ENCODE measurements around the gene MMP21. TPM values are rescaled to one million over a fixed set of nuclear protein-coding genes. Genes with fewer than 3 reads are reported as not detected.
A peak's percentile ranks its signal among the peaks of the same experiment; 100 is the strongest.

MMP21 gene, protein sequence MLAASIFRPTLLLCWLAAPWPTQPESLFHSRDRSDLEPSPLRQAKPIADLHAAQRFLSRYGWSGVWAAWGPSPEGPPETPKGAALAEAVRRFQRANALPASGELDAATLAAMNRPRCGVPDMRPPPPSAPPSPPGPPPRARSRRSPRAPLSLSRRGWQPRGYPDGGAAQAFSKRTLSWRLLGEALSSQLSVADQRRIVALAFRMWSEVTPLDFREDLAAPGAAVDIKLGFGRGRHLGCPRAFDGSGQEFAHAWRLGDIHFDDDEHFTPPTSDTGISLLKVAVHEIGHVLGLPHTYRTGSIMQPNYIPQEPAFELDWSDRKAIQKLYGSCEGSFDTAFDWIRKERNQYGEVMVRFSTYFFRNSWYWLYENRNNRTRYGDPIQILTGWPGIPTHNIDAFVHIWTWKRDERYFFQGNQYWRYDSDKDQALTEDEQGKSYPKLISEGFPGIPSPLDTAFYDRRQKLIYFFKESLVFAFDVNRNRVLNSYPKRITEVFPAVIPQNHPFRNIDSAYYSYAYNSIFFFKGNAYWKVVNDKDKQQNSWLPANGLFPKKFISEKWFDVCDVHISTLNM
- total RNA-seq, result not detected

DNA sequence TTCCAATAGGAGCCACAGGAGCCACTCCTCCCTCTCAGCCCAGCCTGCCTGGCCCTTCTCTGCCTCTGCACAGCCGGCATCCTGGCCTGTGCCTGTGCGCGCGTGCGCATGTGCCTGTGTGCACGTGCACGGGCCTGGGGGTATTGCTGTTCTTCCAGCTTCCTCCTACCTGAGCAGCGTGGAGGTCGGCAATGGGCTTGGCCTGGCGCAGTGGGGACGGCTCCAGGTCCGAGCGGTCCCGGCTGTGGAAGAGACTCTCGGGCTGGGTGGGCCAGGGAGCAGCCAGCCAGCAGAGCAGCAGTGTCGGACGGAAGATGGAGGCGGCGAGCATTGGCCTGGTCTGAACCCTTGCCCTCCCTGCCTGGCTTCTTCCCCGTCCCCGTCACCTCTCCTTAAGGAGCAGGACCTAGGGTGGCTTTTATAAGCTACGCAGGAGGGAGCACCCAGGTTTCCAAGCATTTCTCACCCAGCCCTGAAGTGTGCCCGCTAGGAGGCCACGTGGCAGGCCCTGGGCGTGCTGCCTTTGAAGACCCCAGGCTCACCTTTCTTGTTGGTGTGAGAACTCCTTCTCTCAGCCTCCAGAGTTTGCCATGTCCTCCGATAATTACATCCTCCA, at the start of gene MMP21:
Gene MMP21 (minus strand): TSS at position 331 of the 616 bp plus-strand sequence. CDS start 0 bp downstream, at position 331.
- DNase-seq (ENCODE audit: low read depth in 2 of 3, low spot score in 2 of 3), result no peak

GRCh38 chr10:125824736-125825135, 49.1 kb upstream of the MMP21 start:
- no peak for DNase-seq (ENCODE audit: low read depth in 2 of 3, low spot score in 2 of 3)

GRCh38 chr10:125823663-125824251, 48.1 kb upstream of the MMP21 start:
- no peak for DNase-seq (ENCODE audit: low read depth in 2 of 3, low spot score in 2 of 3)

DNA sequence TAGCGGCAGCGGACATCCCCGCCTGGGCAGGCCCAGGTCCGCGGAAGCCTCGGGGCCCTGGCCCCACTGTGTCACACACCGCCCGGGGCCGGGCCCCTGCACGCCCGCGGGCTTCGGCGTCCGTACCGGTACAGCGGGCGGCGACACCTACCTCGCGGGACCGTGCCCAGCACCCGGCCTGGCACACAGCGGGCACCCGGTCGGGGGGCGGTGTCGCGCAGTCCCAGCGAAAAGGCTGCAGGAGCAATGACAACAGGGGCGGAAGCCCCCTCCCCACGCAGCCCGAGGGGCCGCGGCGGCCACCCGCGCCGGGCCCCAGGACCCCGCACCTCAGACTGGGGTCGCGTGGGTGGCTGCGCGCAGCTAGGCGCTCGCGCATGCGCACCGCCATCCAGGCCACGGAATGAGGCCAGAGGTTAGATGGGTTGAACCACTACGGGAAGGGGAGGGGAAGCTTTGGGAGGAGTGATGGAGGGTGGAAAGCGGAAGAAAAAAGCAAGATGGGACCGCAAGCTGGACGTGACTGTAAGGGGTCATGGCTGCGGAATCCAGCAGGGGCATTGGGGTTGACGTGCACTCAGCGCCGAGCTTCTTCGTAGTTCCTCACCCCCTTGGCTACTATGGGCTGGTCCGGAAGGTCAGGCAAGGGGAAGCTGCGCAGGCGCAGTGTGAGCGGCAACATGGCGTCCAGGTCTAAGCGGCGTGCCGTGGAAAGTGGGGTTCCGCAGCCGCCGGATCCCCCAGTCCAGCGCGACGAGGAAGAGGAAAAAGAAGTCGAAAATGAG, 47.4 kb upstream of the MMP21 start, which contains the start of the genes BCCIP and UROS:
Gene BCCIP (plus strand): TSS at position 669 of the 785 bp plus-strand sequence. CDS start 12 bp downstream, at position 681.
Gene UROS (minus strand): TSS at position 381 of the 785 bp plus-strand sequence. CDS start 6,759 bp downstream, outside the sequence.
- peak; percentile 94 to 97 (median 95) for DNase-seq (ENCODE audit: low read depth in 2 of 3, low spot score in 2 of 3)

GRCh38 chr10:125820701-125821100, 45.1 kb upstream of the MMP21 start:
- no peak for DNase-seq (ENCODE audit: low read depth in 2 of 3, low spot score in 2 of 3)

- DNase-seq (ENCODE audit: low read depth in 2 of 3, low spot score in 2 of 3), result no peak
These were observed 41.8 kb upstream of the MMP21 start for GRCh38 chr10:125817337-125817946.

GRCh38 chr10:125816548-125816947, 40.9 kb upstream of the MMP21 start:
- no peak for DNase-seq (ENCODE audit: low read depth in 2 of 3, low spot score in 2 of 3)

DNA sequence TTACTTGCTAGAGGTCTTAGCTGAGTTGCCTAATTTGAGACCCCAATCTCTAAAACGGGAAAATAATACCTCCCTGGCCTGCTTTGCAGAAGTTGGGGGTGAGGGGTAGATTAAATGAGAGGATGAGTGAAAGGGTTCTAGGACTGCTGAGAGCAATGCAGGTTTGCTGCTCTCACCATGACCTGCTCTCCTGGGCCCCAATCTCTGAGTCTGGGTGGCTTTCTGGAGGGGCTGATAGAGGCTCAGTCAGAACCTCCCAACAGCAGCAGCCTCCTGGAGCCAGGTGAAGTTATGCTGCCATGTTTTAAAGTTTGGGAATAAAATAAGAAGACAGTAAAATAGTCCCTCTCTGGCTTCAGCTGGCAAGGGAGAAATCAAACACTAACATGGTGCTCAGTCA, 40.1 kb upstream of the MMP21 start:
- no peak for DNase-seq (ENCODE audit: low read depth in 2 of 3, low spot score in 2 of 3)

- DNase-seq (ENCODE audit: low read depth in 2 of 3, low spot score in 2 of 3), result no peak
These were observed 36.6 kb upstream of the MMP21 start for GRCh38 chr10:125812128-125812750.

- DNase-seq (ENCODE audit: low read depth in 2 of 3, low spot score in 2 of 3), result no peak
These were observed 35.6 kb upstream of the MMP21 start for GRCh38 chr10:125811251-125811650.

DNA sequence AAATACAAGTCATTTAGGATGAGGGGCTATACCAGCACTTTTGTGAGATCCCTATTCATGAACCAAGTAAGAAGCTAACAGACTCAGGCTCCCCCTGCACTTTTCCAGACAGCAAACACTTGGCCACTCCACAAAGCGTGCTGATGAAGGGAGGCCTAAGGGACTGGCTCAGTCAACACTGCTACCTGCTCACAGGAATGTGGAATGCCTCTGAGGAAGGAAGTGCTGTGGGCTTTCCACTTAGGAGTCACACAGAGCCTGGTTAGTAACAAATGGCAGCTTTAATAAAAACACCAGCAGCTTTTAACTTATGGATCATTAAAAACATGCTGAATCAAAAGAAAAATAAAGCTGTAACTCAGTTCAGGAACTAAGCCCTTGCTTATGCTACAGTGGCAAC, 32.4 kb upstream of the MMP21 start:
- no peak for DNase-seq (ENCODE audit: low read depth in 2 of 3, low spot score in 2 of 3)

DNA sequence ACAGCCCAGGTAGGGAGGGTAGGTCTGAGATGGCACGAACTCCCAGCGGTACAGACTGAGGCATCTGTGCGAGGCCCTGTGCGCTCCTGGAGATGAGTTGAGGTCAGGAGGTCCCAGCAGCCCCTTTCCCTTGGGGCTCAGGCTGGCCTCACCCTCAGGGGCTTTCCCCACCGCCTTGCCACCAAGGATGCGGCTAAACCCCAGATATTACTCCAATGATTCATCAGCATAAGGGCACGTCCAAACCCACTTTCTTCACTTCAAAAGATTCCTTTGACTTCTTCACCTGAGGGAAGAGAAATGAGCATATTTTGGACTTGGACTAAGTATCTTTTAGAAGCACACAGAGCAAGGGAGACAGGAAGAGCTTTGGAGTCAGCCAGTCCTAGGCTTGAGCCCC, 27.1 kb upstream of the MMP21 start:
- no peak for DNase-seq (ENCODE audit: low read depth in 2 of 3, low spot score in 2 of 3)

- DNase-seq (ENCODE audit: low read depth in 2 of 3, low spot score in 2 of 3), result no peak
These were observed 26.5 kb upstream of the MMP21 start for GRCh38 chr10:125802131-125802530.

- DNase-seq (ENCODE audit: low read depth in 2 of 3, low spot score in 2 of 3), result no peak
These were observed 26.0 kb upstream of the MMP21 start for GRCh38 chr10:125801574-125801973.

- no peak for DNase-seq (ENCODE audit: low read depth in 2 of 3, low spot score in 2 of 3)
These were observed 24.0 kb upstream of the MMP21 start for GRCh38 chr10:125799451-125800182.

DNA sequence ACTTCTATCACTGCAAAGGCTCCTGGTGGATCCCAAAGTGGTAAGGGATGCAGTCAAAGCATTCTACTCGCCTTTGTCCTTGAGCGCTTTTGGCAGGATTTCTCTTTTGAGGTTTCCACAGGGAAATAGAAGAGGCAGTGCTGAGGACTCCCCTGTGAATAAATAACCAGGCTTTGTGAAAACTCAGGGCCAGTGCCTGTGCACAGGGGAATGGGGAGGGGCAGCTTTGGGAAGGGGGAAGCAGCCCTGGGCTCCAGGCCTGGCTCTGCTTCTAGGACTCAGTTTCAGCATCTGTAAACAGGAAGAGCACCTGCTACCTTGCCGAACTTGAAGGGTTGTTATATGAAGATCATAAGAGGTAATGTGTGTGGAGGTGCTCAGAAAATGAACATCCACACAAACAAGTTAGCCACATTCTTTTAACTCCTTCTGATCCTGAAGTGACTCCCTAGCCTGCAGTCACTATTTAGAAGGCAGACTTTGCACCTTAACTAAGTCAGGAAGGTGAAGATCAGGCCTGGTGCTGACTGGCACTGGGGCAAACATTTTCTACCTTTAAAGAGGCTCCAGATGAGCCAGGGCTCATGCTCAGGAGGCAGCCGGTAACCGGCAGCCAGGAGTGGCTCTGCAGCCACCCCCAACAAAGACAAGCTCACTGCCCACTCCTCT, 22.5 kb upstream of the MMP21 start:
- DNase-seq (ENCODE audit: low read depth in 2 of 3, low spot score in 2 of 3), result no peak

DNA sequence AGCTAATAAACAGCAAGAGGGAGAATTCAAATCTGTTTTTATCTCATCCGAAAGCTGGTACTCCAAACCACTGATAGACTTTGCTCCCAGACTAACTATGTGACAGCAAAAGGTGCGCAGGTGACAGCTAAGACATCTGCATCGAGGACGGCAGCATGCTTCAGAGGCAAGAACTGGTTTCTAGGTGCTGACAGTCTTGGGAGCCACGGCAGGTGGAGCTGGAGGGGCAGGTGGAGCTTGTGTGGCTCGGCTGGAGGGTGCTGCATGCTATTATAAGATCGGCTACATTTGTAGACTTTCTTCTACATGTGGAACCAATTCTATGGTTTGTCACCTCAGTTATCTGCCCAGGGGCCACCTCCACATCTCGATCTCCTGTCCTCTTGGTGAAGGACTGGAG, 21.8 kb upstream of the MMP21 start:
- no peak for DNase-seq (ENCODE audit: low read depth in 2 of 3, low spot score in 2 of 3)

- no peak for DNase-seq (ENCODE audit: low read depth in 2 of 3, low spot score in 2 of 3)
These were observed 20.1 kb upstream of the MMP21 start for GRCh38 chr10:125795637-125796190.
